ELF-1 (cell line): Measurements from ENCODE around the gene TSC22D2.
"Not testable (repeated sequence)": the region's sequence is repeated elsewhere in the genome, so short reads cannot be mapped to it uniquely, and the experiment has no call there.

Experiments used
- DNase-seq: peaks from one replicate; pipeline ENCODE4 v3.0.0-alpha.2; 2016; ENCODE audit warnings: low read depth, low spot score

TSC22D2 gene

GRCh38 chr3:150484410-150484809, 76.3 kb downstream of the TSC22D2 start:
- DNase-seq, result no peak

- DNase-seq, result no peak
These were observed 80.8 kb downstream of the TSC22D2 start for GRCh38 chr3:150488867-150489266.

GRCh38 chr3:150490277-150490986, 82.3 kb downstream of the TSC22D2 start:
- no peak for DNase-seq

GRCh38 chr3:150494411-150494977, 86.4 kb downstream of the TSC22D2 start:
- no peak for DNase-seq

- no peak for DNase-seq
These were observed 87.1 kb downstream of the TSC22D2 start for GRCh38 chr3:150495149-150495548.

GRCh38 chr3:150495563-150496168, 87.6 kb downstream of the TSC22D2 start:
- DNase-seq, result no peak

- DNase-seq, result no peak
These were observed 89.9 kb downstream of the TSC22D2 start for GRCh38 chr3:150497956-150498355.

GRCh38 chr3:150500960-150501359, 92.9 kb downstream of the TSC22D2 start:
- DNase-seq, result not testable (repeated sequence)

GRCh38 chr3:150503402-150504099, 95.5 kb downstream of the TSC22D2 start:
- DNase-seq, result no peak

- DNase-seq, result no peak
These were observed 96.4 kb downstream of the TSC22D2 start for GRCh38 chr3:150504483-150504882.

- DNase-seq, result no peak
These were observed 100.3 kb downstream of the TSC22D2 start for GRCh38 chr3:150508401-150508800.

- DNase-seq, result no peak
These were observed 101.7 kb downstream of the TSC22D2 start for GRCh38 chr3:150509780-150510179.

GRCh38 chr3:150511122-150511821, 103.2 kb downstream of the TSC22D2 start:
- DNase-seq, result no peak

GRCh38 chr3:150515210-150515609, 107.1 kb downstream of the TSC22D2 start:
- no peak for DNase-seq
